ENCODE measurements around the gene BCL2L11.

DNA sequence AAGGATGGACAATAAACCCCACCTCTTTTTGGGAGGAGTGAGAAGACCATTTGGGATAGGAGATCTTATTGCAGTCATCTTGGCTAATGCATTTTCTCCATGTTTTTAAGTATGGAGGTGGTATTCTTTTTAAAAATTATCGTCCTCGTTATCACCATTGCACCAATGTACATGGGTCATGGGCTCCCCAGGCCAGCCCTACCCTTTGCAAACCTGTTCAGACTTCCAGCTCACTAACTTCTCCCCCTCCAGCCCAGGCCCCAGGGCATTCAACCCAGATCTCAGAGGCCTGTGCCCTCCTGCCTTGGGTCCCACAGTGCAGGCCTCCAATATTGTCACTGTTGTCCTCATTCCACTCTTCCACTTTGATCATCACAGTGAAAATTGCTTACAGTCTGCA, 68.4 kb downstream of the BCL2L11 start:
- TF ChIP-seq, protein P1, sequence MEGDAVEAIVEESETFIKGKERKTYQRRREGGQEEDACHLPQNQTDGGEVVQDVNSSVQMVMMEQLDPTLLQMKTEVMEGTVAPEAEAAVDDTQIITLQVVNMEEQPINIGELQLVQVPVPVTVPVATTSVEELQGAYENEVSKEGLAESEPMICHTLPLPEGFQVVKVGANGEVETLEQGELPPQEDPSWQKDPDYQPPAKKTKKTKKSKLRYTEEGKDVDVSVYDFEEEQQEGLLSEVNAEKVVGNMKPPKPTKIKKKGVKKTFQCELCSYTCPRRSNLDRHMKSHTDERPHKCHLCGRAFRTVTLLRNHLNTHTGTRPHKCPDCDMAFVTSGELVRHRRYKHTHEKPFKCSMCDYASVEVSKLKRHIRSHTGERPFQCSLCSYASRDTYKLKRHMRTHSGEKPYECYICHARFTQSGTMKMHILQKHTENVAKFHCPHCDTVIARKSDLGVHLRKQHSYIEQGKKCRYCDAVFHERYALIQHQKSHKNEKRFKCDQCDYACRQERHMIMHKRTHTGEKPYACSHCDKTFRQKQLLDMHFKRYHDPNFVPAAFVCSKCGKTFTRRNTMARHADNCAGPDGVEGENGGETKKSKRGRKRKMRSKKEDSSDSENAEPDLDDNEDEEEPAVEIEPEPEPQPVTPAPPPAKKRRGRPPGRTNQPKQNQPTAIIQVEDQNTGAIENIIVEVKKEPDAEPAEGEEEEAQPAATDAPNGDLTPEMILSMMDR (IDR thresholded peaks at IDR 0.05; ENCODE audit: poor library complexity), result no peak
- TF ChIP-seq EZH2 (IDR thresholded peaks at IDR 0.05; ENCODE audit: borderline replicate concordance), result no peak
- no peak for TF ChIP-seq EZH2phosphoT487 (IDR thresholded peaks at IDR 0.05; ENCODE audit: low read depth, severe bottlenecking, unreplicated experiment)

All from hepatocyte (in vitro differentiated cells).